ENCODE measurements around the gene GPR22. TPM values are rescaled to one million over a fixed set of nuclear protein-coding genes. Genes with fewer than 3 reads are reported as not detected.

GPR22 gene
- total and polyA plus RNA-seq, 2 of the 8 experiments (the other 6 are each of a cell fraction or from before 2014, with no cell fraction given): 0.02 TPM; not detected in 1

DNA sequence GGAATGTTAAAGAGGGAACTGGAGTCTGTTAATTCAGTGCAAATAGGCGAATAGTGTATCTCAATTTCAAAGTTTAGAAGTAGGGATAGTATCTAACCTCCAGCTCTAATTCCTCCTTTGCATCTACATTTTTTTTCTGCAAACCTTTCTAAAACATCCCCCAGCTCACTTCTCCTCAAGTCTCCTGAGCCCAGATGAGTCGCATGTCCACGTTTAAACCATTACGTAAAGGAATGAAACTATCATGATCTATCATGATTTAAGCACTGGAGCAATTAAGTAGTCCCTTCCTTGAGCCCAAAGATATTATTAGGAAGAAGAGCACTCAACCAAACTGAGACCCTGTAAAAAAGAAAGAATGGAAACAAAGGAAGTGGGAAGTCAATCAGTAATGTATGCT, 29.9 kb downstream of the GPR22 start:
- Histone ChIP-seq H3K4me2 (ENCODE audit: insufficient read depth in 1 of 2, low read depth in 2 of 2, low read length in 2 of 2) (no peak overlapping the region), H3K56ac (replicated peaks; ENCODE audit: insufficient read length, low read depth, low read length) (no peak overlapping the region), H3K27ac (ENCODE audit: low read depth, low read length) (no peak overlapping the region), H3K18ac (ENCODE audit: extremely low read depth, low read length) (no peak overlapping the region), H3K23me2 (ENCODE audit: low read depth, low read length) (no peaks in the 10 kb centered on the region), H2AK5ac (ENCODE audit: low read depth, low read length) (no peak overlapping the region), H4K91ac (replicated peaks; ENCODE audit: insufficient read length, low read length) (no peak overlapping the region), H3K36me3 (ENCODE audit: control insufficient read depth in 2 of 4, insufficient read depth in 4 of 4, low read length in 3 of 4) (no peaks in the 10 kb centered on the region), H3K9me3 (ENCODE audit: insufficient read depth in 2 of 2, low read depth in 1 of 2, low read length in 1 of 2) (no peaks in the 10 kb centered on the region), H2BK12ac (ENCODE audit: low read depth, low read length) (no peak overlapping the region), H2BK120ac (replicated peaks; ENCODE audit: low read depth, low read length) (no peak overlapping the region), H3K23ac (ENCODE audit: insufficient read length) (no peak overlapping the region), H3K27me3 (replicated peaks in 1 of 4; ENCODE audit: control insufficient read depth in 3 of 4, extremely low read depth in 1 of 4, insufficient read depth in 3 of 4, low read length in 3 of 4) (no peaks in the 10 kb centered on the region), H3K79me1 (ENCODE audit: low read depth, low read length) (no peaks in the 10 kb centered on the region), H3K4me1 (replicated peaks in 1 of 4; ENCODE audit: control insufficient read depth in 3 of 4, insufficient read depth in 4 of 4, low read length in 3 of 4) (peaks cover 0 to 2% (median 0%) of the 10 kb centered on the region in 4 experiments; a peak in 1 of 7 replicates), H3K14ac (ENCODE audit: insufficient read length) (no peak overlapping the region), H2AFZ (ENCODE audit: low read length) (no peak overlapping the region), H4K5ac (ENCODE audit: insufficient read length, low read depth, low read length) (no peak overlapping the region), H3K4me3 (ENCODE audit: extremely low read depth in 1 of 4, insufficient read depth in 2 of 4, low read depth in 3 of 4, low read length in 4 of 4) (no peak overlapping the region), H3K4ac (replicated peaks; ENCODE audit: insufficient read length, low read depth, low read length) (no peak overlapping the region), H4K8ac (ENCODE audit: extremely low read depth, insufficient read depth, low read length) (no peak overlapping the region), H4K20me1 (replicated peaks in 1 of 2; ENCODE audit: control insufficient read depth in 1 of 2, insufficient read depth in 2 of 2, low read length in 2 of 2) (no peaks in the 10 kb centered on the region), H3K9ac (replicated peaks in 1 of 4; ENCODE audit: extremely low read depth in 1 of 4, low read depth in 3 of 4, low read length in 3 of 4) (no peak overlapping the region), H2BK20ac (ENCODE audit: low read length) (no peak overlapping the region), H2BK15ac (ENCODE audit: low read length) (no peak overlapping the region), H2BK5ac (ENCODE audit: low read depth, low read length) (no peak overlapping the region), H3K79me2 (ENCODE audit: control insufficient read depth in 1 of 2, insufficient read depth in 2 of 2, low read length in 2 of 2) (peaks cover 0 to 30% of the 10 kb centered on the region in 2 experiments; a peak in 2 of 4 replicates)
- POLR2A ChIA-PET (ENCODE audit: partially characterized antibody): no interaction called here
- CTCF ChIA-PET (ENCODE audit: partially characterized antibody): interaction anchor here (1.1 kb wide), 1 partner anchor 17 kb away, joined by 3 read pairs; no protein-coding TSS in a partner anchor
- FAIRE-seq: no peak
- DNase-seq (ENCODE audit: low read depth in 1 of 2, low spot score in 2 of 2): no peak
- 95% methylated on average over 4 of the region's 4 CpGs; no CpG with 5 or more reads in 1 of the 2 experiments for WGBS, 2 experiments (ENCODE audit: extremely low coverage in 1 of 2, insufficient coverage in 1 of 2, insufficient read length in 1 of 2, insufficient replicate concordance in 2 of 2, low coverage in 1 of 2, low lambda C conversion rate in 2 of 2, missing lambda C conversion rate in 1 of 2)
- TF ChIP-seq POLR2AphosphoS5 (IDR thresholded peaks at IDR 0.05; ENCODE audit: low read depth, low read length) (no peak), BRCA1 (IDR thresholded peaks at IDR 0.05; ENCODE audit: low read depth, low read length) (no peak), RFX5 (IDR thresholded peaks at IDR 0.05; ENCODE audit: borderline replicate concordance, low read depth, low read length) (no peak), BACH1 (IDR thresholded peaks at IDR 0.05; ENCODE audit: low read length) (no peak), TAF1 (IDR thresholded peaks at IDR 0.05; ENCODE audit: low read depth, low read length) (no peak), SP2 (IDR thresholded peaks at IDR 0.05; ENCODE audit: low read length) (no peak), KDM5A (IDR thresholded peaks at IDR 0.05; ENCODE audit: low read length) (no peak), JUN (IDR thresholded peaks at IDR 0.05; ENCODE audit: low read depth, low read length) (no peak), EZH2 (IDR thresholded peaks at IDR 0.05; ENCODE audit: low read depth, low read length, severe bottlenecking) (no peak), KDM1A (IDR thresholded peaks at IDR 0.05; ENCODE audit: borderline replicate concordance, low read length) (no peak), EP300 (IDR thresholded peaks at IDR 0.05; ENCODE audit: borderline replicate concordance in 1 of 2, low read depth in 2 of 2, low read length in 2 of 2) (no peak)
- TF ChIP-seq, protein P1, sequence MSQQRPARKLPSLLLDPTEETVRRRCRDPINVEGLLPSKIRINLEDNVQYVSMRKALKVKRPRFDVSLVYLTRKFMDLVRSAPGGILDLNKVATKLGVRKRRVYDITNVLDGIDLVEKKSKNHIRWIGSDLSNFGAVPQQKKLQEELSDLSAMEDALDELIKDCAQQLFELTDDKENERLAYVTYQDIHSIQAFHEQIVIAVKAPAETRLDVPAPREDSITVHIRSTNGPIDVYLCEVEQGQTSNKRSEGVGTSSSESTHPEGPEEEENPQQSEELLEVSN (IDR thresholded peaks at IDR 0.05): no peak
- TF ChIP-seq, protein P2, sequence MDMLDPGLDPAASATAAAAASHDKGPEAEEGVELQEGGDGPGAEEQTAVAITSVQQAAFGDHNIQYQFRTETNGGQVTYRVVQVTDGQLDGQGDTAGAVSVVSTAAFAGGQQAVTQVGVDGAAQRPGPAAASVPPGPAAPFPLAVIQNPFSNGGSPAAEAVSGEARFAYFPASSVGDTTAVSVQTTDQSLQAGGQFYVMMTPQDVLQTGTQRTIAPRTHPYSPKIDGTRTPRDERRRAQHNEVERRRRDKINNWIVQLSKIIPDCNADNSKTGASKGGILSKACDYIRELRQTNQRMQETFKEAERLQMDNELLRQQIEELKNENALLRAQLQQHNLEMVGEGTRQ (IDR thresholded peaks at IDR 0.05; ENCODE audit: low read length): no peak

Measured in H1 (cell line).